ENCODE measurements around the gene CCDC77. TPM values are rescaled to one million over a fixed set of nuclear protein-coding genes. Genes with fewer than 3 reads are reported as not detected.
A peak's percentile ranks its signal among the peaks of the same experiment; 100 is the strongest.

The CCDC77 gene
- total RNA-seq, 1 experiment from 2014 or later: 24.6 TPM

GRCh38 chr12:480831-481816, 79.7 kb downstream of the CCDC77 start:
- peak; percentile 90 for DNase-seq (ENCODE audit: low read depth)

- no peak for DNase-seq (ENCODE audit: low read depth)
These were observed 80.6 kb downstream of the CCDC77 start for GRCh38 chr12:482061-482460.

GRCh38 chr12:484096-484495, 82.7 kb downstream of the CCDC77 start:
- DNase-seq (ENCODE audit: low read depth): no peak

GRCh38 chr12:490260-490659, 88.8 kb downstream of the CCDC77 start:
- no peak for DNase-seq (ENCODE audit: low read depth)

Other genes with a start within 250 kb of the CCDC77 start
- gene SLC6A12, start 187.5 kb upstream of the CCDC77 start, total RNA-seq (2014; rRNA removed; shearing (Covaris generic)): not detected in 2 replicates
- gene SLC6A13, start 138.8 kb upstream of the CCDC77 start, total RNA-seq (2014; rRNA removed; shearing (Covaris generic)): 0.36 TPM in 1 of 2 replicates, not detected in the other
- 16.8 and 20.3 TPM in 2 replicates for gene KDM5A, start 12.3 kb upstream of the CCDC77 start, total RNA-seq (2014; rRNA removed; shearing (Covaris generic))
- 0.10 and 0.60 TPM in 2 replicates for gene B4GALNT3, start 58.3 kb downstream of the CCDC77 start, total RNA-seq (2014; rRNA removed; shearing (Covaris generic))